ENCODE results near the gene HAUS1. TPM values are rescaled to one million over a fixed set of nuclear protein-coding genes. Genes with fewer than 3 reads are reported as not detected.
A peak's percentile ranks its signal among the peaks of the same experiment; 100 is the strongest.

Gene HAUS1
- total and polyA plus RNA-seq, 2 of the 4 experiments (the other 2 are of a cell fraction): 25.3 to 33.4 TPM

DNA sequence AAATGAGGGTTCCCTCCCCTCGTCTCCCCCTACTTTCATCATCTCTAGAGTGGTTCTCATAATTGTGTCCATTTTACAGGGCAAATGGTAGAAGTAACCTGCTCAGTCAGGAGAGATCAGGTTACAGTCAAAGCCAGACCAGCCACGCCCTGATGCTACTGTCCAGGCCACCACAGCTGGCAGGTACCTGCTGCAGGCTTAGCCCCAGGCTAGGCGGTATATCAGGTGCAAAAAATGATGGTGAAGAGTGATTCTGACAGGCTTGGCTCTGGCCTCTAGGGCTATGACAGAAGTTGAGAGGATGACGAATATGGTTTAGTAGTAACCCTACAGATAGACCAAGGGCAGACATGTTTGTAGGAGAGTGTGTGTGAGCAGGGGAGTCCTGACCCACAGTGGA is 67.1 kb downstream of the HAUS1 start:
- Histone ChIP-seq H3K27me3 (ENCODE audit: control insufficient read depth, insufficient read depth, low read length) (no peaks in the 10 kb centered on the region), H2BK5ac (ENCODE audit: low read depth, low read length, poor library complexity, severe bottlenecking) (no peak overlapping the region), H2BK20ac (ENCODE audit: low read depth, low read length) (no peak overlapping the region), H2AFZ (replicated peaks; ENCODE audit: low read length, poor library complexity) (no peak overlapping the region), H4K8ac (ENCODE audit: low read depth in 2 of 2, low read length in 2 of 2) (no peak overlapping the region), H3K79me1 (ENCODE audit: low read depth in 1 of 2, low read length in 2 of 2) (peaks cover 7% of the 10 kb centered on the region in 2 experiments; a peak in 2 of 4 replicates), H3K9me1 (ENCODE audit: insufficient read depth, low read length) (peaks cover 11% of the 10 kb centered on the region), H3K4ac (ENCODE audit: low read depth, low read length) (no peak overlapping the region), H2AK5ac (ENCODE audit: low read depth, low read length) (peak overlapping the region; percentile 13; the same call in 1 of the 2 replicates), H3K4me2 (ENCODE audit: low read depth, low read length) (no peak overlapping the region), H3K9me3 (ENCODE audit: control insufficient read depth, insufficient read depth, low read length) (no peaks in the 10 kb centered on the region), H3K23ac (ENCODE audit: low read depth, low read length) (no peak overlapping the region), H3K4me3 (ENCODE audit: insufficient read depth, low read depth, low read length) (no peak overlapping the region), H2AK9ac (replicated peaks; ENCODE audit: low read depth, low read length, poor library complexity) (no peak overlapping the region), H4K20me1 (ENCODE audit: insufficient read depth, low read length) (peaks cover 26% of the 10 kb centered on the region; the same call in 1 of the 2 replicates), H3K9ac (ENCODE audit: low read depth, low read length) (no peak overlapping the region), H3K56ac (ENCODE audit: extremely low read depth, insufficient read depth, low read length) (no peak overlapping the region; the same call in 1 of the 2 replicates), H4K5ac (ENCODE audit: low read depth, low read length) (no peak overlapping the region), H2BK120ac (ENCODE audit: low read depth, low read length) (no peak overlapping the region), H3K27ac (ENCODE audit: insufficient read depth, low read length) (no peak overlapping the region), H3K18ac (ENCODE audit: low read depth, low read length) (no peak overlapping the region), H3K14ac (replicated peaks; ENCODE audit: low read depth, low read length) (no peak overlapping the region), H2BK15ac (ENCODE audit: low read depth, low read length) (no peak overlapping the region), H4K91ac (ENCODE audit: insufficient read depth, low read depth, low read length) (no peak overlapping the region), H3K36me3 (ENCODE audit: control insufficient read depth, insufficient read depth, low read length) (no peaks in the 10 kb centered on the region), H3K4me1 (ENCODE audit: control insufficient read depth, insufficient read depth, low read length) (peaks cover 4% of the 10 kb centered on the region; the same call in 1 of the 2 replicates)
- POLR2A ChIA-PET (ENCODE audit: unreplicated experiment): no interaction called here
- dilution Hi-C loops (cut with HindIII; ENCODE audit: low sequenced_read_pairs, unreplicated experiment): no loop called here
- intact Hi-C loops (cut with micrococcal nuclease): no loop called here
- TF ChIP-seq MAZ (IDR thresholded peaks at IDR 0.05; ENCODE audit: borderline replicate concordance, low read depth, low read length): no peak
- no peak for TF ChIP-seq BHLHE40 (IDR thresholded peaks at IDR 0.05; ENCODE audit: low read depth, low read length)
- in situ Hi-C loops (cut with MboI; ENCODE audit: low sequenced_read_pairs): no loop called here
- 100% methylated on average over 2 of the region's 4 CpGs; no CpG with 5 or more reads in 1 of the 2 experiments for WGBS, 2 experiments (ENCODE audit: extremely low coverage in 2 of 2, insufficient read length in 1 of 2)
- no TSS peak for BruUV-seq (replicated peaks)
- ATAC-seq (ENCODE audit: low read depth) (no peak), DNase-seq (no peak)
- CTCF ChIA-PET: no interaction called here

Measured in IMR-90 (cell line).